SK-N-SH (cell line): ENCODE measurements around the gene UBASH3B.

Source experiments
- EP300 ChIP-seq, 2 experiments: IDR thresholded peaks; 2 replicates each; pipeline versions ENCODE4 v1.4.0 to v1.6.1; 2012; ENCODE audit warnings: borderline replicate concordance in 1 of 2, low read depth in 1 of 2, low read length in 1 of 2
- EZH2phosphoT487 ChIP-seq: fragments of 200-600 bp; sonication (generic); IDR thresholded peaks from 2 replicates; pipeline ENCODE4 v1.6.1; 2017; ENCODE audit warnings: low read depth, mixed run types, mild to moderate bottlenecking, antibody characterized with exemption, moderate library complexity, borderline replicate concordance
- FOXJ3 ChIP-seq: sonication (generic); formaldehyde crosslinking; IDR thresholded peaks from 2 replicates; pipeline ENCODE4 v1.5.1; 2020; ENCODE audit warnings: mild to moderate bottlenecking, missing genetic modification reagents
- GABPA ChIP-seq: IDR thresholded peaks from 2 replicates; pipeline ENCODE4 v1.4.0; 2012; ENCODE audit warnings: low read depth, mild to moderate bottlenecking
- JUND ChIP-seq: IDR thresholded peaks from 2 replicates; pipeline ENCODE4 v1.4.0; 2012
- MAX ChIP-seq: IDR thresholded peaks from 2 replicates; pipeline ENCODE4 v1.4.0; 2012; ENCODE audit warnings: low read depth
- POLR2AphosphoS5 ChIP-seq: IDR thresholded peaks from 2 replicates; pipeline ENCODE4 v1.6.1; 2012; ENCODE audit warnings: low read depth, low read length
- RAD21 ChIP-seq: IDR thresholded peaks from 2 replicates; pipeline ENCODE4 v1.6.1; 2012; ENCODE audit warnings: mild to moderate bottlenecking, low read length
- REST ChIP-seq: IDR thresholded peaks from 2 replicates; pipeline ENCODE4 v1.6.1; 2012; ENCODE audit warnings: mild to moderate bottlenecking, low read depth, low read length, moderate library complexity
- TAF1 ChIP-seq: IDR thresholded peaks from 2 replicates; pipeline ENCODE4 v1.6.1; 2012; ENCODE audit warnings: low read depth, mild to moderate bottlenecking, low read length, moderate library complexity, borderline replicate concordance
- USF1 ChIP-seq: IDR thresholded peaks from 2 replicates; pipeline ENCODE4 v1.4.0; 2012; ENCODE audit warnings: low read depth, borderline replicate concordance
- YY1 ChIP-seq: IDR thresholded peaks from 2 replicates; pipeline ENCODE4 v1.4.0; 2012; ENCODE audit warnings: low read depth, mild to moderate bottlenecking
- TF ChIP-seq, protein P1 (sequence below): fragments of 200-600 bp; sonication (generic); IDR thresholded peaks from 2 replicates; pipeline ENCODE4 v1.6.1; 2017; ENCODE audit warnings: antibody characterized with exemption, mild to moderate bottlenecking, moderate library complexity
- TF ChIP-seq, protein P2 (sequence below): IDR thresholded peaks from 2 replicates; pipeline ENCODE4; 2012

DNA sequence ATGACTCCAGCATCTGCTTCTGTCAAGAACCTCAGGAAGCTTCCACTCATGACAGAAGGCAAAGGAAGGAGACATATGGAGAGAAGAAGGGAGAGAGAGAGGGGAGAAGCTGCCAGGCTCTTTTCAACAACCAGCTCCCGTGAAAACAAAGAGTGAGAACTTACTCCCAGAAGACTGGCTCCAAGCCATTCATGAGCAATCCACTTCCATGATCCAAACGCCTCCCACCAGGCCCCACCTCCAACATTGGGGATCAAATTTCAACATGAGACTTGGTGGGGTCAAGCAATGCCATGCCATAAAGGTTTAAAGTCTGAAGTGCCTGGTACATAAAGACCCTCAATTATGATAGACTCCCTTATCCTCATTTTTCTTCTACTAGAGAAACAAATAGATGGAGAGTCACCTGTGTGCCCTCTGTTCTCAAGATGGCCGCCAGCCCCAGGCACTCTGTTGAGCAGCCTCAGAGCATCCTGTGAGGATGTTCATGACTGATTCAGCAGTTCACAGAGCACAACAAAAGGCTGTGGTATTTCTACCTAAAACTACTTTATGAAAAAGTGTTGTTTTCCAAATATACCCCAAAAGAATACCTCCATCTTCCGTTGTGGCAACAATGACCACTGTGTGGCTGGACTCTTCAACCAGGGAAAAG, 113.7 kb downstream of the UBASH3B start:
- TF ChIP-seq USF1, result no peak
- peak; percentile 20; the same call in 1 of the 2 replicates for TF ChIP-seq YY1
- TF ChIP-seq, protein P1, sequence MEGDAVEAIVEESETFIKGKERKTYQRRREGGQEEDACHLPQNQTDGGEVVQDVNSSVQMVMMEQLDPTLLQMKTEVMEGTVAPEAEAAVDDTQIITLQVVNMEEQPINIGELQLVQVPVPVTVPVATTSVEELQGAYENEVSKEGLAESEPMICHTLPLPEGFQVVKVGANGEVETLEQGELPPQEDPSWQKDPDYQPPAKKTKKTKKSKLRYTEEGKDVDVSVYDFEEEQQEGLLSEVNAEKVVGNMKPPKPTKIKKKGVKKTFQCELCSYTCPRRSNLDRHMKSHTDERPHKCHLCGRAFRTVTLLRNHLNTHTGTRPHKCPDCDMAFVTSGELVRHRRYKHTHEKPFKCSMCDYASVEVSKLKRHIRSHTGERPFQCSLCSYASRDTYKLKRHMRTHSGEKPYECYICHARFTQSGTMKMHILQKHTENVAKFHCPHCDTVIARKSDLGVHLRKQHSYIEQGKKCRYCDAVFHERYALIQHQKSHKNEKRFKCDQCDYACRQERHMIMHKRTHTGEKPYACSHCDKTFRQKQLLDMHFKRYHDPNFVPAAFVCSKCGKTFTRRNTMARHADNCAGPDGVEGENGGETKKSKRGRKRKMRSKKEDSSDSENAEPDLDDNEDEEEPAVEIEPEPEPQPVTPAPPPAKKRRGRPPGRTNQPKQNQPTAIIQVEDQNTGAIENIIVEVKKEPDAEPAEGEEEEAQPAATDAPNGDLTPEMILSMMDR, result no peak
- no peak for TF ChIP-seq REST
- no peak for TF ChIP-seq GABPA
- TF ChIP-seq EP300 (IDR thresholded peaks at IDR 0.05; ENCODE audit: borderline replicate concordance in 1 of 2, low read depth in 1 of 2, low read length in 1 of 2), result no peak
- TF ChIP-seq POLR2AphosphoS5, result no peak
- TF ChIP-seq, protein P2, sequence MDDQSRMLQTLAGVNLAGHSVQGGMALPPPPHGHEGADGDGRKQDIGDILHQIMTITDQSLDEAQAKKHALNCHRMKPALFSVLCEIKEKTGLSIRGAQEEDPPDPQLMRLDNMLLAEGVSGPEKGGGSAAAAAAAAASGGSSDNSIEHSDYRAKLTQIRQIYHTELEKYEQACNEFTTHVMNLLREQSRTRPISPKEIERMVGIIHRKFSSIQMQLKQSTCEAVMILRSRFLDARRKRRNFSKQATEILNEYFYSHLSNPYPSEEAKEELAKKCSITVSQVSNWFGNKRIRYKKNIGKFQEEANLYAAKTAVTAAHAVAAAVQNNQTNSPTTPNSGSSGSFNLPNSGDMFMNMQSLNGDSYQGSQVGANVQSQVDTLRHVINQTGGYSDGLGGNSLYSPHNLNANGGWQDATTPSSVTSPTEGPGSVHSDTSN, result no peak
- TF ChIP-seq RAD21, result no peak
- no peak for TF ChIP-seq EZH2phosphoT487
- TF ChIP-seq JUND, result no peak
- TF ChIP-seq TAF1, result no peak
- TF ChIP-seq MAX, result no peak
- TF ChIP-seq FOXJ3, result no peak
